KOPT-K1 (cell line): ENCODE data around the gene GRK1.
"Not testable (repeated sequence)": the region's sequence is repeated elsewhere in the genome, so short reads cannot be mapped to it uniquely, and the experiment has no call there.

Experiments
- H3K27ac ChIP-seq: fragments of 200-600 bp; sonication (generic); 2 replicates; pipeline ENCODE4 v1.5.1; 2016; ENCODE audit warnings: antibody characterized with exemption, mild to moderate bottlenecking, low read depth, low read length; ENCODE audit not compliant: poor library complexity, severe bottlenecking
- H3K36me3 ChIP-seq: fragments of 200-600 bp; sonication (generic); 2 replicates; pipeline ENCODE4 v1.5.1; 2017; ENCODE audit warnings: antibody characterized with exemption, mild to moderate bottlenecking, low read length, moderate library complexity; ENCODE audit not compliant: insufficient read depth
- H3K9me3 ChIP-seq: fragments of 200-600 bp; sonication (generic); 2 replicates; pipeline ENCODE4 v1.5.1; 2017; ENCODE audit warnings: antibody characterized with exemption, low read length, mild to moderate bottlenecking; ENCODE audit not compliant: insufficient read depth, poor library complexity, severe bottlenecking

GRK1 gene

DNA sequence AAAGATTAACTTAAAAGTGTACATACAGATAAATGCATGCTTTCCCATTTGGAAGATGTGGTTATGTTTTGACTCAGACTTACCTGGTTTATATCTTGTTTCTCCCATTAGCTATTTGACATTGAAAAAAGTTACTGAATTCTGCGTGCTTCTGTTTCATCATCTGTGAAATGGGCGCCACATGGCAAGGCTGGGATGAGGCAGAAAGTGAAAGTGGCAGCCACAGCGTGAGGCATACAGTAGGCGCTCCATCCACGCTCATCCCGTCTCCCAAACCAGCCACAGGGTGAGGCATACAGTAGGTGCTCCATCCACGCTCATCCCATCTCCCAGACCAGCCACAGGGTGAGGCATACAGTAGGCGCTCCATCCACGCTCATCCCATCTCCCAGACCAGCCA lies 78.0 kb downstream of the GRK1 start:
- Histone ChIP-seq H3K36me3 (no peaks in the 10 kb centered on the region), H3K27ac (no peak overlapping the region), H3K9me3 (no peaks in the 10 kb centered on the region)

DNA sequence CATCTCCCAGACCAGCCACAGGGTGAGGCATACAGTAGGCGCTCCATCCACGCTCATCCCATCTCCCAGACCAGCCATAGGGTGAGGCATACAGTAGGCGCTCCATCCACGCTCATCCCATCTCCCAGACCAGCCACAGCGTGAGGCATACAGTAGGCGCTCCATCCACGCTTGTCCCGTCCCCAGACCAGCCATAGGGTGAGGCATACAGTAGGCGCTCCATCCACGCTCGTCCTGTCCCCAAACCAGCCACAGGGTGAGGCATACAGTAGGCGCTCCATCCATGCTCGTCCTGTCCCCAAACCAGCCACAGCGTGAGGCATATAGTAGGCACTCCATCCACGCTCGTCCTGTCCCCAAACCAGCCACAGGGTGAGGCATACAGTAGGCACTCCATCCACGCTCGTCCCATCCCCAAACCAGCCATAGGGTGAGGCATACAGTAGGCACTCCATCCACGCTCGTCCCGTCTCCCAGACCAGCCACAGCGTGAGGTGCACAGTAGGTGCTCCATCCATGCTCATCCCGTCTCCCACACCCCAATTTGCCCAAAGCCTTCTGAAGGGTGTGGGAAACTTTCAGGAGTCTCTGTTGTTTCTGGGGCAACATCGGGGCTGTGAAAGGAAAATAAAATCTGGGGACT lies 78.6 kb downstream of the GRK1 start:
- not testable (repeated sequence) for H3K27ac ChIP-seq, H3K9me3 ChIP-seq, H3K36me3 ChIP-seq

DNA sequence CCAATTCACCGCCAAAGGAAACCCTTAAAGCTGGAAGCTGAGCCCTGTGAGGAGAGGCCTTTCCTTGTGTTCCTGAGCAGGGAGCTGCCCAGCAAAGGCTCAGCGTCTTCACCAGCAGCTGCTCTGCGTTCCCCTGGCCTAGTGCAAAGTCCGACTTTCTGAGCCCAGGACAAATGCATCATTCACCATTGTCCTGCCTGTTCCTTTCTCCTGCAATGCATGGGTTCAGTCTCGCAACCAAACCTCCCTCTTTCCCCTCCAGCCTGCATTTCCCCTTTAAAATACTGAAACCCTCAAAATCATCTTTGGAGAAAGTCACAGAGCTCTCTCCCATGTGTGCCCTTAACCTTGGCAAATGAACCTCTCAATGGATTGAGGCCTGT lies 79.1 kb downstream of the GRK1 start:
- Histone ChIP-seq H3K36me3 (no peaks in the 10 kb centered on the region), H3K9me3 (peaks cover 7% of the 10 kb centered on the region), H3K27ac (no peak overlapping the region)

DNA sequence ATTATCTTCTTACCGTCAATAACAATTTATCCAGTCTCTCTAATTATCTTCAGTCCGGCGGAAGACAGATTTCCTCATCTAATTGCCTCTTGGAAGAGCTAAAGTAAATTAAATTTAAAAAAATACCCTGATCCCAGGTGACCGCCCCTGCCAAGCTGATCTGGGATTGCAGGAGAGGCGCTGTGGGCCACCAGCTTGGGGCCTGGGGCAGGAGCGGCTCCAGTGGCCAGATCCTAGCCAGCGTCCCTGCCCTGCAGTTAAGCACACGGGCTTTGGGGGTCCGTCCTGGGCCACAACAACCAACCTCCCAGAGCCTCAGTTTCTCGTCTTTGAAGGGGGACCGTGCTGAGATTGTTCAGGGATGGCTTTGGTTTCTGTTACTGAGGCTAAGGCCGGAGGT lies 79.7 kb downstream of the GRK1 start:
- Histone ChIP-seq H3K9me3 (peaks cover 13% of the 10 kb centered on the region), H3K27ac (no peak overlapping the region), H3K36me3 (no peaks in the 10 kb centered on the region)

DNA sequence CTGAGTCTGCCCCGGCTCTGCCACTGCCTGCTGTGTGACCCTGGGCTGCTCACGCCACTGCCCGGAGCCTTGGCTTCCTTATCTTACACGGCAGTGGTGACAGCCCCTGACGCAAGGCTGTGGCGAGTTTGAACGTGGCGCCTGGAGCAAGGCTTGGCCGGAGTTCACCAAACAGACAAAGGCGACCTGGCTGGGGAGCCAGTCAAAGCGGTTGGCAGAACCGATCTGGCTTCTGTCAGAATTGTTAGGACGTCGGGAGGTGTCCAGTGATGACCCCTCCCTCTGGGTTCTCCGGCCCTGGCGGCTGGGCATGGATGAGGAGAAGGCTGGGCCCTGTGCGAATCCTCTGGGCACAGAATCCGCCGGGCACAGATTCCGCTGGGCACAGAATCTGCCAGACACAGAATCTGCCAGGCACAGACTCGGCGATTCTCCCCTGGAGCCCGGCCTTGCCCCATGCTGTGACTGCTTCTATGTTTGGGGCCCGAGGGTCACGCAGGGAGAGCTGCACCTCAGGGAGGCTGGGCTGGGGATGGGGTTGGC lies 80.3 kb downstream of the GRK1 start:
- no peaks in the 10 kb centered on the region for H3K36me3 ChIP-seq
- peaks cover 14% of the 10 kb centered on the region for H3K9me3 ChIP-seq
- no peak overlapping the region for H3K27ac ChIP-seq

DNA sequence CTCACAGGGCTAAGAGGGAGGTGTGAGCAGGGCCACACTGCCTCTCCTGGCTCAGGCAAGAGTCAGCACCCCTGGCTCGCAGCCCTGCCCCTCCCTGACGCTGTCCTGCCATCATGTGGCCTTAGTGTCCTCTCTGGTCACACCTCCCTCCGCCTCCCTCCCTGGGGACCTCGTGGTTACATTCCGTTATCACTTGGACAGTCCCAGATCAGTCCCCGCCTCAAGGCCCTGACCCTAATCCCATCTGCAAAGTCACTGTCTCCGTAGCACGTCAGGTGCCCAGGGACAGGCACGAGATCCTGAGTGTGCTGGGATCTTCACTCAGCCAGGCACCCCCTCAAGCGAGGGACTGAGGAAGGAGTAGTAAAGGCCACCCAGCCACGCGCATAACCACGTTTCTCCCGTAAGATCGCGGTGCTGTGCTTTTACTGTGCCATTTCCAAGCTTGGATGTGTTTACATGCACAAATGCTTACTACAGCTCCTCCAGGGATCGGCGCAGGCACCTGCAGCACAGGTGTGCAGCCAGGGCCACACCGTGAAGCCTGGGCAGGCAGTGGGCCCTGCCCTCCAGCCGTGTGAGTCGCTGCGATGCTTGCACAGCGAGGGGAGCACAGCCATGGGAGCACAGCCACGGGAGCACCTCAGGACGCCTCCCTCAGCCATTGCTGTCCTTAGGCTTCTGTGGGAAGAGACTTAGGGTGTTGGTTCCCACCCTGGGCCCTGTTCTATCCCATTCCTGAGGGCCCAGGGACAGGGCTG lies 81.3 kb downstream of the GRK1 start:
- peaks cover 14% of the 10 kb centered on the region for H3K9me3 ChIP-seq
- H3K27ac ChIP-seq, result no peak overlapping the region
- no peaks in the 10 kb centered on the region for H3K36me3 ChIP-seq

DNA sequence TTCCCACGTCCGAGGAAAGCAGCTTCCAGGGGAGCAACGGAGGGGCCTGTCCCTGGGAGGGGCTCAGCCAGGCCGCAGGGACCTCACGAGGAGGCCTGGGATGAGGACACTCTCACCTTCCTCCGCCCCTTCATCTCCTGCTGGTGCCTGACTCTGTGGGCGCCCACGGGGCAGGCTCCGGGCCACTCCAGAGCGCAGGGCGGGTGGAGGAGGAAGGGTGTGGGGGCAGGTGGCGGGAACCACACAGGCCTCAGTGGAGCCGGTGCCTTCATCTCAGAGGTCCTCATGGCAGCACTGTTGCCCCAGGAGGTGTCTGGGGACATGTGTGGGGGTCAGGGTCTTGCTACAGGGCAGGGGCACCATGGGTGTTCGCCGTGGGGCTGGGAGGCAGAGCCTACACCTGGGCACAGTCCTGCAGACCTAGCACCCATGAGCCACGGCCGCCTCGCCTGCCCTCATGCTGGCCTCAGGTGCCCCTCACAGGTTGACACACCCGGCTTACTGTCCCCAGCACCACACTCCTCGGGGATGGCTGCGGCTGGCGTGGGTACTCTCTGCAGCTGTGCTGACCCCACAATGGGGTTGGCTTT lies 81.9 kb downstream of the GRK1 start:
- H3K9me3 ChIP-seq, result peaks cover 14% of the 10 kb centered on the region
- H3K36me3 ChIP-seq, result no peaks in the 10 kb centered on the region
- no peak overlapping the region for H3K27ac ChIP-seq

DNA sequence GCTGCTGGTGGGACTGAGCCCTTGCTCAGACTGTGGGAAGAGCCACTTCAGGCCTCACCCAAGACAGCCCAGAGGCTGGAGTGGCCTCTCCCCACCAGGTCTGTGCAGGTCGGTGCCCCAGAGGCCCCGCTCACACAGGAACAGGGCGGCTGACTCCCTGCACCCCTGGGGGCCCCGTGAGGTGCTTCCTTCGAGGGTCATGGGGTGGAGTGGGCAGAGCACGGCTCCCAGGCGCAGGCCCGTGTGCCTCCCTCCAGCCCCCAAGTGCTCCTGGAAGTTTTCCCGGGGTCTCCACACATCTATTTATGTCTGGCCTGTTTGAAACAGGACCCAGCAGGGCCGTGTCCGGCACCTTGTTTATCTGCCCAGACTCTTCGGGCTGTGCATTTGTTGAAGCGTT lies 82.5 kb downstream of the GRK1 start:
- H3K9me3 ChIP-seq, result peaks cover 14% of the 10 kb centered on the region
- no peaks in the 10 kb centered on the region for H3K36me3 ChIP-seq
- no peak overlapping the region for H3K27ac ChIP-seq

DNA sequence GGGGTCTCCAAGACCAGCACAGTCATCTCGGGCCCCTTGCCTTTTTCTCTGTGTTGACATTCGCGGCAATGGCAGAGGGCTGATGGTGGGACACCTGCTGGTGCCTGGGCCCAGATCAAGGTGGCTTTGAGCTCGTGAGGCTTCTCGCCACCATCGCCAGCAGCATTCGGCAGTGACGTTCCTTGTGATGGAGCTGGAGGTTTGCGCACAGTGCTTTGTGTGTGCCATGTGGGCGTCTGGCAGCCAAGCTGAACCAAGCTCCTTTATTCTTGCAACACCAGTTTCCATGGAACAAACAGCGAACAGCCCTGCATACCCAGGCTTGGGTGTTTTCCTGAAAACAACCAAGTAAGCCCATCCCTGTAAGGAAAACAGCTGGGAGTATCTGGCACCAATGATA lies 82.9 kb downstream of the GRK1 start:
- H3K27ac ChIP-seq, result no peak overlapping the region
- H3K36me3 ChIP-seq, result no peaks in the 10 kb centered on the region
- H3K9me3 ChIP-seq, result peaks cover 14% of the 10 kb centered on the region

DNA sequence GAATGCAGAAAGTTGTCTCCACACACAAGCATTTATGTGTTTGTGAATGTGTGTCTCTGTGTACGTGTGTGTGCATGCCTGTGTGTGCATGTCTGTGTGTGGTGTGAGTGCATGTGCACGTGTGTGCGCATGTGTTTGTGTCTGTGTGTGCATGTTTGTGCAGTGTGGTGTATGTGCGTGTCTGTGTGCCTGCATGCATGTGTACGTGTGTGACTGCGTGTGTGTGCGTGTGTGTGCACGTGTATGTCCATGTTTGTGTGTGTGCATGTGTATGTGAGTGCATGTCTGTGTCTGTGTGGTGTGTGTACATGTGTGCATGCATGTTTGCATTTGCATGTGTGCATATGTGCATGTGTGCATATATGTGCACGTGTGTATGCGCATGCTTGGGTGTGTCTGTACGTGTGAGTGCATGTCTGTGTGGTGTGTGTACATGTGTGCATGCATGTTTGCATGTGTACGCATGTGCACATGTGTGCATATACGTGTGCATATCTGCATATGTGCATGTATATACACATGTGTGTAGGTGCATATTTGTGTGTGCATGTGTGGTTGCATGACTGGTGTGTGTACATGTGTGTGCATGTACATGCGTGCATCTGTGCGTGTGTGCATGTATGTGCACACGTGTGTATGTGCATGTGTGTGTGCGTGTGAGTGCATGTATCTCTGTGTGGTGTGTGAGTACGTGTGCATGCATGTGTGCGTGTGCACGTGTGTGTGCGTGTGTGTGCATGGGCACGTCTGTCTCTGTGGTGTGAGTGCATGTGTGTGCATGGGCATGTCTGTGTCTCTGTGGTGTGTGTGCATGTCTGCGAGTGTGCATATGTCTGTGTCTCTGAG lies 83.8 kb downstream of the GRK1 start:
- Histone ChIP-seq H3K36me3 (no peaks in the 10 kb centered on the region), H3K27ac (no peak overlapping the region), H3K9me3 (peaks cover 14% of the 10 kb centered on the region)

DNA sequence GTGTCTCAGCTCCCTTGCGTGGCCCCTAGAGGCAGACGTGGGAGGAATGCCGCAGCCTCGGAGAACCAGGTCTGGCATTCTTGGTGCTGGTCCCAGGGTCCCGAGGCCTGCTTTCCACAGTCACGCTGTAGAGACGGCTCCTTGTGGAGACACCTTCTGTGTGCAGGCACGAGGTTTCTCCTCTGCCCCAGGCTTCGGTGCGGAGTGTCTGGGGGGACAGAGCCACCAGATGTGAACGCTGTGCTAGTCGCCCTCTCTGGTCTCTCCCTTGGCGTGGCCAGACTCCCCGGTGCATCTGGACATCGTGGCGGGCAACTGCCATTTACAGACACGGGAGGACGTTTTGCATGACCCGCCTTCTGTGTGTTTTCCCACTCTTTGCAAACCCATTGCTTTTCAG lies 84.5 kb downstream of the GRK1 start:
- Histone ChIP-seq H3K36me3 (no peaks in the 10 kb centered on the region), H3K27ac (no peak overlapping the region), H3K9me3 (peaks cover 14% of the 10 kb centered on the region)

DNA sequence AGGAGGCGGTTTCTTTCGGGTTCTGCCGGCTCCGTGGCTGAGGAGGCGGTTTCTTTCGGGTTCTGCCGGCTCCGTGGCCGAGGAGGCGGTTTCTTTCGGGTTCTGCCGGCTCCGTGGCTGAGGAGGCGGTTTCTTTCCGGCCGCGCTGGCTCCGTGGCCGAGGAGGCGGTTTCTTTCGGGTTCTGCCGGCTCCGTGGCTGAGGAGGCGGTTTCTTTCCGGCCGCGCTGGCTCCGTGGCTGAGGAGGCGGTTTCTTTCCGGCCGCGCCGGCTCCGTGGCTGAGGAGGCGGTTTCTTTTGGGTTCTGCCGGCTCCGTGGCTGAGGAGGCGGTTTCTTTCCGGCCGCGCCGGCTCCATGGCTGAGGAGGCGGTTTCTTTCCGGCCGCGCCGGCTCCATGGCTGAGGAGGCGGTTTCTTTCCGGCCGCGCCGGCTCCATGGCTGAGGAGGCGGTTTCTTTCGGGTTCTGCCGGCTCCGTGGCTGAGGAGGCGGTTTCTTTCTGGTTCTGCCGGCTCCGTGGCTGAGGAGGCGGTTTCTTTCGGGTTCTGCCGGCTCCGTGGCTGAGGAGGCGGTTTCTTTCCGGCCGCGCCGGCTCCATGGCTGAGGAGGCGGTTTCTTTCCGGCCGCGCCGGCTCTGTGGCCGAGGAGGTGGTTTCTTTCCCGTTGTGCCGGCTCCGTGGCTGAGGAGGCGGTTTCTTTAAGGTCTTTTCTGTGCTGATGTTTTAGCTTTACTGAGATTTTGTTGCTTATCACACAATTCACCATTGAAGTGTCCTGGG lies 85.4 kb downstream of the GRK1 start:
- peaks cover 14% of the 10 kb centered on the region for H3K9me3 ChIP-seq
- H3K27ac ChIP-seq, H3K36me3 ChIP-seq: not testable (repeated sequence)

DNA sequence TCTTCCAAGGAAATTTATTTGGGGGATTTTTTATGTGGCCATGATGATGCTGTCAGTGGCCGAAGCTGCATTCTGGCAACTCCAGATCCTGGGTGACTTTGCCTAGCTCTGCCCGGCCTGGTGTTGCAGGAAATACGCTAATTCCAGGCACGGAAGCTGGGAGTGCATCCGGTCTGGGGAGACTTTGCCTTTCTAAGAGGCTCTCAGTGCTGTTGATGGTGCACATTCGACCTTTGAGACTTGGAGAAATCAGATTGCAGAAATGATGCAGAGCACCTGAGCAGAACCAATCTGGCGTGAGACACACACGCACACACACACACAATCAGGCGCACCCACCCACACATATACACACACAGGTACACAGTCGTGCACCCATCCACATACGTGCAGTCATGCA lies 86.2 kb downstream of the GRK1 start:
- peaks cover 14% of the 10 kb centered on the region for H3K9me3 ChIP-seq
- no peak overlapping the region for H3K27ac ChIP-seq
- no peaks in the 10 kb centered on the region for H3K36me3 ChIP-seq

DNA sequence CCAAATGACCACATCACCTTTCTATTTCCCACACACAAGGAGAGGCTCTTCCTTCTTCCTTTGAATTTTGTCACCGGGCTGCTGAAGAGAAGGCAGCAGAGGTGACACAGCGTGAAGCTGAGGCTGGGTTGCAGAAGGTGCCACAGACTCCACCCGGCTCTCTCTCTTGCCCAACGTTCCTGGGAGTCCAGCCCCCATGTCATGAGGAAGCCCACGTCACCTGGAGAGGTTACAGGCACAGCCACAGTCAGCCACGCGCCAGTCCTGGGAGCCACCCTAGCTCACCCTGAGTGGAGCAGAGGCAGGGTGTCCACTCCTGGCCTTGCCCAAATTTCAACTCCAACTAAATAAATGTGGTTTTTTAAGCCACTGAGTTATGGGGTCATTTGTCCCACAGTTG lies 87.2 kb downstream of the GRK1 start:
- peaks cover 14% of the 10 kb centered on the region for H3K9me3 ChIP-seq
- no peak overlapping the region for H3K27ac ChIP-seq

More for the DNA sequence above, 87.2 kb downstream of the GRK1 start:
- H3K36me3 ChIP-seq, result no peaks in the 10 kb centered on the region
